ENCODE measurements around the gene GLE1.

The GLE1 gene

DNA sequence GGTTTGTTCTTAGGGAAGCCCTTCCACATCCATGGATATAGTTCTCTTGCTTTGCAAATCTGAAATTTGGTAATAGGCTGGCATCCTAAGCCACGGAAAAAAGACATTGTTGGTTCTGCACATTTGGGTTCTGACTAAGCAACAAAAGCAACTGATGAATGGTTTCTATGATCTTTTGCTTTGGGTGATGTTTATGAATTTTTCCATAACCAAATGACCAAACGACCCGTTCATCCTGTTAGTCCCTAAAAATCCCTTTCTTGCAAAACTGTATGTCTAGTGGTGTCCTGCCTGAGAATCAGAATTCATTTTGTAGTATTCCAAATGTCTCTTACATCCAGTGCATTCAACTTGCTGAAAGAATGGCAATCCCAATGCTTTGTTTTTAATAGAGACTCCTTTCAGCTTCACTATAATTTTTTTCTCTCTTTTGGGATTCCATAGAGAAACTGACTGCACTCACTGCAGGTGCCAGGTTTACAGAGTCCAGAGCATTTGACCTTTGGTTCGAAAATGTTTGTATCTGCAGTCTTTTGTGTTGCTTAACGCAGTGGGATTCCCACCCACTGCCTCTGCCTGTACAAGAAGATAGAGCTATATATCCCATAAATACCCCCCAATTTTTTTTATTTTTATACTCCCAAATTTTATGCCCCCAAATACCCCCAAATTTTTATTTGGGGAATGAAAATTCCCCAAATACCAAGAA is 52.6 kb downstream of the GLE1 start:
- POLR2A ChIA-PET: no interaction called here
- TF ChIP-seq SUZ12 (IDR thresholded peaks at IDR 0.05) (no peak), BHLHE40 (IDR thresholded peaks at IDR 0.05; ENCODE audit: borderline replicate concordance) (no peak), FOXA1 (IDR thresholded peaks at IDR 0.05) (no peak), L3MBTL2 (conservative IDR thresholded peaks at IDR 0.05) (no peak)
- TF ChIP-seq, protein P1, sequence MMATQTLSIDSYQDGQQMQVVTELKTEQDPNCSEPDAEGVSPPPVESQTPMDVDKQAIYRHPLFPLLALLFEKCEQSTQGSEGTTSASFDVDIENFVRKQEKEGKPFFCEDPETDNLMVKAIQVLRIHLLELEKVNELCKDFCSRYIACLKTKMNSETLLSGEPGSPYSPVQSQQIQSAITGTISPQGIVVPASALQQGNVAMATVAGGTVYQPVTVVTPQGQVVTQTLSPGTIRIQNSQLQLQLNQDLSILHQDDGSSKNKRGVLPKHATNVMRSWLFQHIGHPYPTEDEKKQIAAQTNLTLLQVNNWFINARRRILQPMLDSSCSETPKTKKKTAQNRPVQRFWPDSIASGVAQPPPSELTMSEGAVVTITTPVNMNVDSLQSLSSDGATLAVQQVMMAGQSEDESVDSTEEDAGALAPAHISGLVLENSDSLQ (IDR thresholded peaks at IDR 0.05): no peak
- DNase-seq (ENCODE audit: extremely low spot score): no peak
- CTCF ChIA-PET: interaction anchor here (0.6 to 1.0 kb wide), 3 partner anchors 14 to 78 kb away, joined by 3 to 4 read pairs (median 3); no protein-coding TSS in a partner anchor

GRCh38 chr9:128558431-128559310 is 54.2 kb downstream of the GLE1 start:
- ChIA-PET CTCF (interaction anchor here (0.6 to 0.7 kb wide), 2 partner anchors 18 to 139 kb away, joined by 3 to 6 read pairs; no protein-coding TSS in a partner anchor), POLR2A (no interaction called here)
- no peak for DNase-seq (ENCODE audit: extremely low spot score)
- no peak for TF ChIP-seq HDGF (IDR thresholded peaks at IDR 0.05; ENCODE audit: borderline replicate concordance)
- TF ChIP-seq FOXA1 (IDR thresholded peaks at IDR 0.05): no peak

- ChIA-PET POLR2A (interaction anchor here (0.9 to 1.3 kb wide), 3 partner anchors 9 to 13 kb away, joined by 3 read pairs; partner anchors contain the start of gene SPTAN1), CTCF (no interaction called here)
- TF ChIP-seq, protein P1 (IDR thresholded peaks at IDR 0.05): no peak
- TF ChIP-seq SP1 (IDR thresholded peaks at IDR 0.05) (no peak), FOXK2 (IDR thresholded peaks at IDR 0.05) (no peak), FOXA1 (IDR thresholded peaks at IDR 0.05) (no peak), FOXM1 (IDR thresholded peaks at IDR 0.05; ENCODE audit: borderline replicate concordance) (no peak), NFRKB (IDR thresholded peaks at IDR 0.05) (no peak), LEF1 (IDR thresholded peaks at IDR 0.05; ENCODE audit: borderline replicate concordance) (no peak), L3MBTL2 (conservative IDR thresholded peaks at IDR 0.05) (no peak), HDGF (IDR thresholded peaks at IDR 0.05; ENCODE audit: borderline replicate concordance) (no peak), TARDBP (IDR thresholded peaks at IDR 0.05) (no peak), BHLHE40 (IDR thresholded peaks at IDR 0.05; ENCODE audit: borderline replicate concordance) (no peak)
- DNase-seq (ENCODE audit: extremely low spot score): no peak
Observed at GRCh38 chr9:128565578-128565977, 61.1 kb downstream of the GLE1 start.

DNA sequence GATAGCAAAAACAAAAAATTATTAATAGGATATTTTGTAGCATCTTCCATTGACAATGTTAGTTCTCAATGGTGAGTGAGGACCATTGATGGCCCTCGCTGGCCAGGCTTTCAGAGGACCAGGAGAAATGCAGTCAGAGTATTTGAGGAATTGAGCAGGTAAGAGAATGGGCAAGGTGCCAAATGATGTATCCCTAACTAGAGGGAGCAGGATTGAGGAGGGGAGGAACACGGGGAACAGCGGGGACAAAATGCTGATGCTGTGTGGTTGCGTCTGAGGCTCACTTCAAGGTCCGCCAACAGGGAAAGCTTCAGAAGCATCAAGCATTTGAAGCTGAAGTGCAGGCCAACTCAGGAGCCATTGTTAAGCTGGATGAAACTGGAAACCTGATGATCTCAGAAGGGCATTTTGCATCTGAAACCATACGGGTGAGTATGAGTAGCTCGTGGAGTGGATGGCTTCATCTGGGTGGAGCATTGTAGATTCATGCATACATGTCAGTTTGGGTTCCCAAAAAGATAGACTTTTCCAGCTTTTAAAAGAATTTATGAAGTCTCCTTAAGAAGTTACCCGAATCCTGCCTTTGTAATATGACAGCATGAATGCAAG is 64.1 kb downstream of the GLE1 start:
- ChIA-PET POLR2A (interaction anchor here (1.8 kb wide), 1 partner anchor 17 kb away, joined by 5 read pairs; the partner anchor contains the start of gene SPTAN1), CTCF (interaction anchor here (0.5 to 0.7 kb wide), 2 partner anchors 11 to 148 kb away, joined by 3 to 4 read pairs; partner anchors contain the start of gene CERCAM)
- TF ChIP-seq ARNT (IDR thresholded peaks at IDR 0.05) (no peak), HDGF (IDR thresholded peaks at IDR 0.05; ENCODE audit: borderline replicate concordance) (no peak), NFRKB (IDR thresholded peaks at IDR 0.05) (no peak), SUZ12 (IDR thresholded peaks at IDR 0.05) (no peak), LEF1 (IDR thresholded peaks at IDR 0.05; ENCODE audit: borderline replicate concordance) (no peak), SP1 (IDR thresholded peaks at IDR 0.05) (no peak), FOXK2 (IDR thresholded peaks at IDR 0.05) (no peak), BHLHE40 (IDR thresholded peaks at IDR 0.05; ENCODE audit: borderline replicate concordance) (no peak), ELF4 (IDR thresholded peaks at IDR 0.05) (no peak), ZNF384 (IDR thresholded peaks at IDR 0.05) (no peak), TARDBP (IDR thresholded peaks at IDR 0.05) (no peak), CTBP1 (IDR thresholded peaks at IDR 0.05; ENCODE audit: borderline replicate concordance) (no peak), L3MBTL2 (conservative IDR thresholded peaks at IDR 0.05) (no peak), FOXA1 (IDR thresholded peaks at IDR 0.05) (no peak), FOXM1 (IDR thresholded peaks at IDR 0.05; ENCODE audit: borderline replicate concordance) (no peak)
- TF ChIP-seq, protein P1 (IDR thresholded peaks at IDR 0.05): no peak
- no peak for DNase-seq (ENCODE audit: extremely low spot score)

DNA sequence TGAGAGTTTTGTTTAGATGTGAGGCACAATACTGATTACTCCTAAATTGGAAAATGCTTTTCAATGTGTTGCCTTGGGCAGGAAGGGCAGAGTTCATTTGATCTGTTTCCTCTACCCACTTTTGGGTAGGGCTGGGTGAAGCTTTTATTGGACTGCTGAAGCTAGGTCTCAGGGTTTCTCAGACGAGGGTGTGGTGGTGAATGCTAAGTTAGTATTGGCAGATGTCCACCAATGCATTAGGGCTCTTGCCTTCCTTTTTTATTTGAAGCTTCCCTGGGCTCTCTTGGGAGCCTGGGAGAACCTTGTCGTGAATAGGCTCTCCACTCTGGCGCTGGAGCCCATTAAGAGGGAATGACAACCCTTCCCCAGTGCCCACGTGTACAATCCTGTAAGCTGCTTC is 71.0 kb downstream of the GLE1 start:
- TF ChIP-seq TARDBP (IDR thresholded peaks at IDR 0.05): no peak
- no peak for TF ChIP-seq CTBP1 (IDR thresholded peaks at IDR 0.05; ENCODE audit: borderline replicate concordance)
- TF ChIP-seq SUZ12 (IDR thresholded peaks at IDR 0.05): no peak
- TF ChIP-seq ELF4 (IDR thresholded peaks at IDR 0.05): no peak
- TF ChIP-seq SP1 (IDR thresholded peaks at IDR 0.05): no peak
- no peak for TF ChIP-seq L3MBTL2 (conservative IDR thresholded peaks at IDR 0.05)
- TF ChIP-seq ARNT (IDR thresholded peaks at IDR 0.05): no peak
- no peak for TF ChIP-seq LEF1 (IDR thresholded peaks at IDR 0.05; ENCODE audit: borderline replicate concordance)
- no peak for TF ChIP-seq FOXM1 (IDR thresholded peaks at IDR 0.05; ENCODE audit: borderline replicate concordance)
- no peak for TF ChIP-seq FOXA1 (IDR thresholded peaks at IDR 0.05)
- TF ChIP-seq ZNF384 (IDR thresholded peaks at IDR 0.05): no peak
- TF ChIP-seq NFRKB (IDR thresholded peaks at IDR 0.05): no peak
- TF ChIP-seq HDGF (IDR thresholded peaks at IDR 0.05; ENCODE audit: borderline replicate concordance): no peak
- TF ChIP-seq, protein P1 (IDR thresholded peaks at IDR 0.05): no peak
- CTCF ChIA-PET: no interaction called here
- POLR2A ChIA-PET: no interaction called here
- no peak for DNase-seq (ENCODE audit: extremely low spot score)
